GM19239 (cell line): ENCODE measurements around the gene POC1B.

ENCODE experiments used
- DNase-seq: peaks from one replicate; pipeline ENCODE4 v3.0.0; 2011; ENCODE audit warnings: low spot score; ENCODE audit not compliant: insufficient read length
- FAIRE-seq: peaks from 2 replicates; lab custom pipeline; 2011; peaks lifted over from hg19 to GRCh38; lab: Jason Lieb, UNC

The POC1B gene

DNA sequence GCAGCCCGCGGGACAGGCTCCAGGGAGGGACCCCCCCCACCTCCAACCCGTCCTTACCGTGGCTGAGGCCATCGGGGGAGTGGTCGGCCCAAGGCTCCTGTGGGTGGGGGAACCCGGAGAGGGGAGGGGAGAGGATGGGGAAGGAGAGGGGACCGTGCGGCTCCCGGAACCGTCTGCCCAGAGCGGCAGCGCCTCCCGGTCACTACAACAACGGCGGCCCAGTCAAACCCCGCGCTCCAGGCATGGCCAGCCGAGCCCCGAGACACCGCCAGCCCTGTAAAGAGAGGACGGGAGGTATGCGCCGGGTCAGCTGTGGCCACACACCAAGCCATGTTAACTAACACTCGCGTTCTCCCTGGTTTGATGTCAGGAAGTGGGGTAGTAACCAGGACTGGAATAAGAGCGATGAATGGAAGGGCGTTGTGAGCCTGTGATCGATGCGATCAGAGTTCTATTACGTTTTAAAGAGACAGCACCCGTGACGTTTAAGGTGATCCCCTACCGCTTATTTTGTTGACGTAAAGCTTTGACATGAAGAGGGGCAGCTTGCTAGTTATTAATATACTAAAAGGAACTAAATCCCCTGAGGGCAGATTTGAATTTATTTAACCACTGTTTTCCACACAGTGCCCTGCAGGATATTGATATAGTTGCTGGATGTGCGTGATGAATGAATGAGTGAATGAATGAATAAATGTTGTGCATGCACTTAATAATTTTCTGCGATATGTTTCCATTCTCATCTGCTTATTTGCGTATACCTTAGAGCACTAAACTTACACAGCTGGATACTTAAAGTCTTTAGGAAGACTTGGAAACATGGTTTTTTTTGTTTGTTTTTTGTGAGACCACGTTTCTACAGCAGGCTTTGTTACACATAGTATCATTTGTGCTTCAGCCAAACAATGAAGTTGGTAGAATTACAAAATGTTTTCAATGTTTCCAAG, at the start of gene POC1B:
Gene POC1B, minus strand, starts transcription at position 224 of the 947 bp plus-strand sequence. Its CDS starts 152 bp downstream, at position 72.
- FAIRE-seq (peak; percentile 87), DNase-seq (peak; percentile 61)

DNA sequence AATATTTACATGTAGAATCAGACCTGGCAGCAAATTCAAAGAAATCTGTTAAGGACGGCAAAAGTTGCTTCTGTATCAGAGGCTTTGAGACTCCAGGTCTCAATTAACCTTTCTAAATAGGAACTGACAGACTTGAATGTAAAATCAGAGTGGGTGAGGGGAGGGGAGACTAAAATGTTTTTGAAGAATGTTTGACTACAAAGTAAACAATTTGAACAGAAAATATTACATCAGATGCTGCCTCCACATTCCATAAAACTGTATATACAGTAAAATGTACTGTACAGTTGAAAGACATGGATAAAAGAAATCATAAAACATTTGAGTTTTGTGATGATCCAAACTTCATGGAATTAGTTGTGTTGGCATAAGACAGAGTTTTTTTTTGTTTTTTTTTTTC, 49.5 kb upstream of the POC1B start:
- DNase-seq, result no peak
- peak; percentile 23 for FAIRE-seq

DNA sequence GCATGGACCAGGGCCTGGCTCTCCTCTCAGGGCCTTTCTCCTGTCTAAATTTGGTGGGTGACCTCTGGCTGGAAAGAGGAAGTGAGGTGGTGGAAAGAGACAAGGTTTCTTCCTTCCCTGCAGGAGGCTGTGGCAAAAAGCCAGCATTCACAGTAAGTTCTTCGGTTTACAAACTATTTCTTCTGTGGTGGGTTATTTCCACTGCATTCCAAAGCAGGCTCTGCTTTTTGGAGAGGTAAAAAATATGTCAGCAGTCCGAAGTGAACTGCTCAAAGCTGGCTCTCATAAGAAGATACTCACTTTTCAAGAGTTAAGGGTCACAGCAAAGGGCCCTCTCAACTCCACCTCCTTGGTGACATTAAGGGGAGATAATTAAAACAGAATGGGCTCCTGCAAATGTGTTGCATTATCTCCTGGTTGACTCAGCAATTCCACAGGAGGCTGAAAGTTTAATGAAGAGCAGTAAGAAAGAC, 48.9 kb upstream of the POC1B start:
- FAIRE-seq, result no peak
- no peak for DNase-seq

DNA sequence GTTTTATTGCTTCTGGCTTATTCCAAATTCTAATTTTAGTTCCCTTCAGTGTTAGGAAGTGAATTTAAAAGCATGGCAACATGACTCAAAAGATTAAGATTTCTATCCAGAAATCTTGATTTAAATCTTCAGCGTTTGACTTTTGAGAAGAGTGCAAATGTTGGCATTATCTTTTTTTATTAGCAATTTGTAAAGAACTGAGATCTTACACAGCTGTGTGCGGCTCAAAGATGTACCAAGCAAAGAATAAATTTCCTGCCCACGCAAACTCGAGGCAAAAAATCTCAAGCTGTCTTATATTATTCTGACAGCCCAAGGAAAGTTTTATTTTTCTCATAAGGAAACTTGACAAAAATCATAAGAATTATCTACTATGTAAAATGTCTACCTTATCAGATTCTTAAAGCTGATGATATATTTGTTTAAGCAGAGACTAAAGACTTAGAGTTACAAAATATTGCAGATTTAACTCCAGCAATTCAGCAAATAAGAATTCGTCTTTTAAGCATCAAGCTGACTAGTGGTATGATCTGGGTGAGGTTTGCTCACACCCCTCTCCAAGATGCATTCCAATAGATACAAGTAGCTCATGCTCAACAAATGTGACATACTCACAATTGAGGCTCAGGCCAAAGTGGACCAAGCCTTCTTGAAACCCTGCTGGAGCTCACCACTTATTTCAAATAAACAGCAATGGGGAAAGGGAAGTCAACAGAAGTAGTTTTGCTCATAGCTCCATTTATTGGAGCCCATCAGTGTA, 47.4 kb upstream of the POC1B start:
- FAIRE-seq (no peak), DNase-seq (no peak)

DNA sequence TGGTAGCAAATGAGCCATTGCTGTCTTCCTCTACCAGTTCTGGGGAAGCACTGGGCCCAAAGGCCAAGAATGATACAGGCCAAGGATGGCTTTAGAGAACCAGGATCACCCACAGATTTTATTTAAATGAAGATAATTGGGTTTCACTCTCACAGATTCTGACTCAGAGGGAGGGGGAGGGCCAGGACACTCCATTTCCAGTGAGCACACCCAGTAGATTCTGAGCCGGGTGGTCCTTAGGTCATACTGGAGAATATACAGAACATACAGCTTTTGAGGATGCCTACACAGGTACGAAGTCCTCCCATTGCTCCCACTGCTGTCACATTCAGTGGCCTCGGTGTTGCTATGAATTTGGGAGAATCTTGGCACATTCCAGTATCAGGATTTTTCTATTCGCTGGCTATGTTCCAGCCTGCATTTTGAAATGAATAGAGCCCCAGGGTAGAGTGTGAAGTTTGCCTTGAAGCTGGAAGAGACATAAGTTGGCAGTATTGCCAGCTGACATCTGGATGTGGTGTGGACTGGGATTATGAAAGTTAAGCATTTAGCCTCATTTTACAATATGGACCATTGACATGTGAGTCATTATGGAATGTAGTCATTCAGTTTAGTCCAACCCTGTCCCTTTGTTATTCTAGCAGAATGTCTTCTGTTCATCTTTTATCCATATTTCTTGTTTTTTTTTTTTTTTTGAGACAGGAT, 45.8 kb upstream of the POC1B start:
- DNase-seq (no peak), FAIRE-seq (no peak)

DNA sequence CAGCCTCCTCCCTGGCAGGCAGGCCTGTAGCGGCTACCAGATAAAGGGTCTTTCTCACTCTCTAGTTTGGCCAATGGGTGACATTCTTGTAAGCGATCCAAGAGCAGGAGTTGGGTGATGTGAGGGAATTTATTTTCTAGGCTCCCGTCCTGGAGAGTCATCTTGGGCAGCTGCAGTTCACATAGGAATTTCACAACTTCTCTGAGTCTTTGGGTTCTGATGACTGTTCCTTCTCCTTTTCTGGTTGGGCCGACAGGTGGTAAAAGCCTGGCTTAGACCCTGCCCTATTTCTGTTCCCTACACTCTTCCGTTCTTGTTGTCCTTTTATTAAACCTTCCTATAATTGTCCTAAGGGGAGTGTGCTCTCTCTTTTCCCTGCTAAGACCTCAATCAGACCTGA, 42.6 kb upstream of the POC1B start:
- FAIRE-seq (no peak), DNase-seq (no peak)

DNA sequence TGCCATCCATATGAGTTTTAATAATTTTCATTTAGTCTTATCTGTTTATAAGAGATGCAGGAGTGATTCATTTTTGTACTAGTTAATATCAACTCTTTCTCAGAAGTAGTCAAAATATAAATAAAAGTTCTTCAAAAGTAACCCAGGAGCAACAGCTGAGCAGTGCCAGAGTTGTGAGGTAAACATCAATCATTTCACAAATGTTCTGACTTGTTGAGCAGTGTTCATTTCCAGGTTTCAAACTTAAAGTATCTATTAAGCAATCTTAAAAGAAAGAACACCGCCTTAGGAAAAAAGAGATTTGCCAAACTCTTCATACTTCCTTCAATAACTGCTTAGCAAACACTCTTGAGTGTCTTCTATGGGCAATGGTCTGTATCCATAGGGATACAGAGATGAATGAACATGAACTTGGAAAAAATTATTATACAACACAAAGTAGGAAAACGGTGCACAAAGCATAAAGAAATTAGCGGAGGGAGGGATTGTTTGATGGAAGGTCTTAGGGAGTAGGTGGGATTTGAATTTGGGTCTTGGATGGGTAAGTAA, 41.9 kb upstream of the POC1B start:
- no peak for FAIRE-seq

DNA sequence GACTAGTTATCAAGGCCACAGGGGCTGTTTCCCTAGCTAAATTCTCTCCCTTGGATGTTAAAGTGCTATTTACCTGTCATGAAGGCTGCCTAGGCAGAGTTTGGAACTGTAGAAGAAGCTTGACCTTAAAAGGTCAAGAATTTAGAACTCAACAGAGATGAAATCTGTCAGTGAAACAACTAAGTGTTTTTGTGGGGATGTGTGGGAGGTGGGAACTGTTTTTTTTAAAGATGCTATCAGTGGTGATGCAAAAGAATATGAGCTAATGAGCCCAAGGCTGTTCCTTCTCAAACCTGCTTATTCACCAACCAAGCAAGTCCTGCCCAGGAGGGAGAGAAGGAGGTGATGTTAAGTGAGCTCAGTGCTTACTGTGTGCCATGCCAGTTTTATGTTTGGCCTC, 40.8 kb upstream of the POC1B start:
- FAIRE-seq (no peak), DNase-seq (no peak)

More for the DNA sequence above, 41.9 kb upstream of the POC1B start:
- no peak for DNase-seq

DNA sequence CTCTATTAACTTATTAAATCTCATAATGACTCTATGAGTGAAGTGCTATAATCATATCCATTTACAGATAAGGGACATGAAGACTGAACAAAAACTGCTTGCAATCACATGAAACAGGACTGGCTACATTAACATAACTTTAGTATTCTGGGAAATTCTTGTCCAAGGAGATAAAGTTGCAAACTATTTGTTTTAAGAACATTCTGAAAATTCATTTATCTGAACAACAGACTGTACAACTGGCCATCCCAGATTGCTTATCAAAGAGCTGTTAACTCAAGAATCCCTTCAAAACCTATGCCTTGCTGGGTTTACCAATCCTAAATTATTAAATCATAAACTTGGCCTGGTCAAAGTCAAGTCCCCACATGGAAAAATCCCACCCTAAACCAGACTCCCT, 39.2 kb upstream of the POC1B start:
- no peak for FAIRE-seq
- no peak for DNase-seq

DNA sequence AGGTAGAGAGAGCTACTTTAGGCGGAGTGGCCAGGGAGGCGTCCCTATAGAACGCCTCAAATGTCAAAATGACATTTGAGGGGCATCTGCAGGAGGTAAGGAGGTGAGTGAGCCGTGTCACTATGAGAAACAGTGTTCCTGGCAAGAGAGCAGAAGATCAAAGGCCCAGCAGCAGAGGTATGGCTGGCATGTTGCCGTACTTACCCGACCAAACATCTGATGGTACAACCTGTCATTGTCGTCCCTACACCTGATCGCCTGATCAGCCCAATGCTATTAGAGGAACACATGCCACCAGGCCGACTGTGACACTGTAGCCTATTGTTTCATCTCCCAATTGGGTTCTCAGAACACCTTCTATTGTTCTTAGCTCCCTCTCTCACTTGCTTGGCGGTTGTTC, 33.9 kb upstream of the POC1B start:
- DNase-seq (no peak), FAIRE-seq (no peak)

DNA sequence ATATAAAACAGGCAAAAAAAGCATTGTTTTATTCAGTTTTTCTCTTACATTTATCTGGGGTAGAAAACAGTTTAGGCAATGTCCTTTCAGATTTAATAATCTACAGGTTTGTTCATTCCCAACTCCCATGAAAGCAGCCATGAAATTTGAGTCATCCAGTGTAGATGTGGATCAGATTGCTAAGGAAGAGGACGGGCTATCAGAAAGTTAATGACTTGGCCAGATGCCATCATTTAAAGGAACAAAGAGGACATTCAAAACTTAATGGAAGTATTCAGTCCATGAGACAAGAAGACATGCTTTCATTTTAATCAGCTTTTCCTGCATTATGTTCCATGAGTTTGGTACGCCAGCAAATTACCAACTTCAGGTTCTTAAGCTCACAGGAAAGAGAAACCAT, 31.1 kb upstream of the POC1B start:
- DNase-seq (no peak), FAIRE-seq (no peak)

DNA sequence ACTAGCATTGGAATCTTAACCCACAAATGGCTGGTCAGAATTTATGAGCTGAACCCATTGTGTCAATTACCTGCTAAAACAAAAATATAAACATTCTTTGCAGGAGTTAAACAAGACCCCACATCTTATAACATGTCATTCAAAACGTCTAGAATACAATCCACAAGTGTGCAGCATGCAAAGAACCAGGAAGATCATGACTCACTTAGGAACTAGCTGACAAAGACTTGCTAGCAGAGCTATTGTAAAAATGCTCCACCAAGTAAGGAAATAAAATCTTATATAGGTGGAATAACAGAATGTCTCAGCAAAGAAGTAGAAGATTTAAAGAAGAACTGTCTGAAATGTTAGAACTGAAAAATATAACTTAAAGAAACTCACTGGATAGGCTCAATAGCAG, 26.5 kb upstream of the POC1B start:
- FAIRE-seq, result no peak
- DNase-seq, result no peak

DNA sequence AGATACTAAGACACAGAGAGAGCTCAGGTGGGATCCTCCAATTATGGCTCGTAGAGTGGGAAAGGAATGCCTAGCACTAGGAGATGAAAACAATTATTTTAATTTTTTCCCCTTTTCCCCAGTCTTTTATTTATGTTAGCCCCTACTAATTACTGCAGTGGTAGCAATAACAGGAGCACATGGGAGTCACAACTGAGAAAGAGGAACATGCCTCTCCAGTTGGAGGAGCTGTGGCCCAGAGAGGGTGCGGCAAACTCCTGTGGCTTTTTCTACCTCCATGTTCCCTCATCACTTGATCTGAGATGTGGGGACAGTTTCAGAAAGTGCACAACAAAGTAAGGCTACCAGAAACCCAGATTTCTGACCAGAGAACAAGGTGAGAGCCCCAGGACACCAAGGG, 25.9 kb upstream of the POC1B start:
- FAIRE-seq (no peak), DNase-seq (no peak)

DNA sequence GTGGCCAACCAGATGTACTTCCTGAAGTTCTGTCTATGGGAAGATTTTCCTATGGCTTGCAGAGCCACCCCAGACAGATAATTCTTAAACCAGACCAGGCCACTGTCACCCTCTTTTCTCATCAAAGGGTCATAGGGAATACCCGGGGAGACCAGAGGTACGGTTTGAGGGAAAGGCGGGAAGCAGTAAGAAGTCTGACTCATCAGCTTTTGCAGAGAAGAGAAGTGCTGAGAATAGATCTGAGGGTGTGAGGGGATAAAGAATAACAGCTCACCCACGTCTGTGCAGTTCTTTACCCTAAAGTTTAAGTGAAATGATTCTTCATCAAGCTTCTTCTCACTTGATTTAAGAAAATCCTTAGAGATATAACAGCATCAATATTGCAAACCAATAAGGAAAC, 21.3 kb upstream of the POC1B start:
- FAIRE-seq (no peak), DNase-seq (no peak)

DNA sequence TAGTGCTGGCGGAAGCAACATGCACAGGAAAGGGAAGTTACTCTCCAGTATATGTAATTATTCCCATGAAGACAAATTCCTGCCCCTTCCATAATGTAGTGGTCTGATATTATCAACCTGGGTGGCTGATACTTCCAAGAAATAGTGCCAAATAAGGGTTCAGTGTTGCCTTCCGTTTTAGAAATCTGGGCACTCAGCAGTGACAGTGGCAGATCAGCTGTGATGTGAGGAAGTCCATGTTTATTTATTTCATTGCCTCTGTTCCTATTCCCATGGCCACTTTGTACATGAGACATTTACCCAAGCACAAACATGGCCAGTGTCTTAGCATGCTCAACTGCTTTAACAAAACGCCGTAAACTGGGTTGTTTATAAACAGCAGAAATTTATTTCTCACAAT, 20.3 kb upstream of the POC1B start:
- FAIRE-seq (no peak), DNase-seq (no peak)

DNA sequence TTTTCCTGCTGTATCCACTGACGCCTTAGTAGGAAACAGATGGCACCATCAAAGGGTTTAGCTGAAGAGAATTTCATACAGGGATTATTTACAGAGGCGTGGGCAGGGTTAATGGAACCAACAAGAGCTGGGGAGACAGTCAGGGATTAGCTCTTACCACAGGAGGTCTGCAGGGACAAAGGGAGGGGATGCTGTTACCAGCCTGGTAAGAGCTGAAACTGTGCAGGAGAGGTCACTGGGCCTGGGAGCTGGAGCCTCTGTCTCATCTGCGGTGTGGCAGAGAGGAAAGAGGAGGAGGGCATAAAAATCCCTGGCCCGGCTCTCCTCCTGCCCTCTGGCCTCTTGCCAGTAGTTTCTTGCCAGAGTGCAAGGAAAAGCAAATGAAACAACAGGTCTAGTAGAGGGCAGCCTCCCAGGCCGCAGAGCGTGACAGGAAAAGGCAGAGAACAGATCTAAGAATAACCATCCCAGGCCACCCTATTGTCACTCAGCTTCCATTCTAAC, 18.9 kb upstream of the POC1B start:
- DNase-seq, result no peak
- FAIRE-seq, result no peak

DNA sequence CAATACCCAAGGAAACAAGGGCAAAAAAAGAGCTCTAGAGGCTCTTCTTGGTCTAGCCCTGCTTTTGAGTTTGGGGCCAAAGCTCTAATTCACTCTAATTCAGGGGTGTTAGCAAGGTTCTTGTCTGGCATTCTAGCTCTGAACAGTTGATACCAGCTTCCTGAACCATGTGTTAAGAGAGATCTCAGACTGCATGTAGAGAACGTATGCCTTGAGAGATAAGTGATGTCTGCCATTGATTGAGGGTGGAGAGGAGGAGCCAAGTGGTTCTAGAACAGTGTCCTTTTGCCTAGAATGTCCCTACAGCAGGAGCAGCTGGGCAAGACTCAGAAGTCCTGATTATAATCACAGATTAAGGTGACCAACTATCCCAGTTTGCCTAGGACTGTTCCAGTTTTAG, 18.2 kb upstream of the POC1B start:
- DNase-seq (no peak), FAIRE-seq (no peak)

DNA sequence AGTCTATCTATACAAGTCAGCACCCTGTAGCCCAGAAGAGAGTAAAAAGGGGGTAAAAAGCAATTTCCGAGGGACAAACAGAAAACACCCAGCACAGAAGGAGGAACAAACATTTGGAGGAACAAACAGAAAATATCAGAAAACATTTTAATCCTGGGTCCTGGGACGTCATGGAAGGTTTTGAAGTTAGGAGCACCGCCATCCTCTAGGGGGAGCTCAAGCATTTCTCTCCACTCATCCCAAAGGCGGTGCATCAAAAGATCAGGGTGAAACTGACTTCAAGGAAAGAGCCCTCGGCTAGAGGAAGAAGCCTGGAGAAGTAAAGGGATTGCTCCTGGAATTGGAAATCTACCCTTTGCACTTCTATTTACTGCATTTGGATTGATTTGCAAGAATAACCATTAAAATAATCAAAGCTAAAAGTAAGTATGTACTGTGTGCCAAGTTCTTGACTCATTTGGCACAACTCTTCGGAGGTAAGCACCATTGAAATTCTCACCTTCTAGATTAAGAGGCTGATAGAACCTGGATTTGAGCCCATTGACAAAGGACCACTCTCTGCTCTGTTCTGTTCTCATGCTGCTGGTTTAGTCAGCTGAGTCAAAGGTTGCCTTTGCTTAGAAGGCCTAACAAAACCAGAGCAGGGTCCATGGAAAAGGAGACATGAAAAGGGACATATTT, 17.2 kb upstream of the POC1B start:
- peak; percentile 86 for FAIRE-seq
- peak; percentile 43 for DNase-seq

DNA sequence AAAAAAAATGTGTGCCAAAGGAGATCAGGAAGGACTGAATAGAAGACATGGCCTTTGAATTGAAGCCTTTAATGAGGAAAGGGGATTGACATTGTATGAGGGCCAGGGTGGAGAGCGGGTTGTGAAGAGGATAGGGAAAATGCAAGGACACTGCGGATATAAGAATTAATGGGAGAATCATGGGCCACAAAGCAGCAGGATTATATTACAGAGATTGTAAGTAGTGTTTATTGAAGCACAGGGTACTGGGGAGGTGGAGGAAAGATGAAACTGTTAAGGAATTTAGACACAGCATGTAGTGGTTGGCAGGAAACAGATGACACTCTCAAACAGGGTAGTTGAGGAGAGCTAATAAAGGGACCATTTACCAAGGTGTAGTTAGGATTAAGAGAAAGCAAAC, 16.4 kb upstream of the POC1B start:
- DNase-seq, result no peak
- no peak for FAIRE-seq

DNA sequence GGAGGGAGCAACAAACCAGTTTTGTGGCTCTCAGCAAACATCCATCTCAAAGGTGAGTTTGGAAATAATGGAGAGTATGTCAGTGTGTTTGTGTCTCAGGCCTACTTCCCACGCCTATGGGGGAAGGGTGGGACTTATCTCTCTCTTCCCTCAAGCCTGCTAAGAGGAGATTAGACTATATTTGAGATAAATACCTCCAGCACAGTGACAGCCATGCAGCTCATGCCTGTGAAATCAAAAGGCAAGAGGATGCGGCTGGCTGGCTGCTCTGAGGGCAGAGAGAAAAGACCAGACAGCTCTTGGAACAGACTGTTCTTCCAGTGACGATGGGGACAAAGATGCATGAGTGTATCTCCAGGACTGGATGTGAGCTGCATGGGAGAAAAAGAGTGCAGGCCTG, 14.7 kb upstream of the POC1B start:
- FAIRE-seq, result no peak
- no peak for DNase-seq
